C4-2B (cell line): ENCODE data around the gene LNPEP.

ENCODE experiments used
- ZFX ChIP-seq: fragments of 450-650 bp; IDR thresholded peaks from 2 replicates; pipeline ENCODE4 v1.6.1; 2017
- TF ChIP-seq, protein P1 (sequence below): fragments of 450-650 bp; conservative IDR thresholded peaks from 2 replicates; pipeline ENCODE4 v1.5.1; 2017; ENCODE audit warnings: mild to moderate bottlenecking

DNA sequence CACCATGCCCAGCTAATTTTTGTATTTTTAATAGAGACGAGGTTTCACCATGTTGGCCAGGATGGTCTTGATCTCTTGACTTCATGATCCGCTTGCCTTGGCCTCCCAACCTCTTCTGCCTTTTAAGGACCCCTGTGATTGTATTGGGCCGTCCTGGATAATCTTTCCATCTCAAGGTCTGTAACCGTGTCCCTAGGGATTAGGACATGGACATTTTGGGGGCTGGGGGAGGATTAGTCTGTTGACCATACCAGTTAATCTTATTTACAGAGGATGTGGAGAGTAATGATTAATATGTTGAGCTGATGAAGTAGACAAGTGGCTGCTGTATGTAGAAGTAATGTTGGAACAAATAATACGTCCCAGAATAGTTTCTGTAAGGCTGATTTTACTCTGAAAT, 23.1 kb downstream of the LNPEP start:
- TF ChIP-seq, protein P1, sequence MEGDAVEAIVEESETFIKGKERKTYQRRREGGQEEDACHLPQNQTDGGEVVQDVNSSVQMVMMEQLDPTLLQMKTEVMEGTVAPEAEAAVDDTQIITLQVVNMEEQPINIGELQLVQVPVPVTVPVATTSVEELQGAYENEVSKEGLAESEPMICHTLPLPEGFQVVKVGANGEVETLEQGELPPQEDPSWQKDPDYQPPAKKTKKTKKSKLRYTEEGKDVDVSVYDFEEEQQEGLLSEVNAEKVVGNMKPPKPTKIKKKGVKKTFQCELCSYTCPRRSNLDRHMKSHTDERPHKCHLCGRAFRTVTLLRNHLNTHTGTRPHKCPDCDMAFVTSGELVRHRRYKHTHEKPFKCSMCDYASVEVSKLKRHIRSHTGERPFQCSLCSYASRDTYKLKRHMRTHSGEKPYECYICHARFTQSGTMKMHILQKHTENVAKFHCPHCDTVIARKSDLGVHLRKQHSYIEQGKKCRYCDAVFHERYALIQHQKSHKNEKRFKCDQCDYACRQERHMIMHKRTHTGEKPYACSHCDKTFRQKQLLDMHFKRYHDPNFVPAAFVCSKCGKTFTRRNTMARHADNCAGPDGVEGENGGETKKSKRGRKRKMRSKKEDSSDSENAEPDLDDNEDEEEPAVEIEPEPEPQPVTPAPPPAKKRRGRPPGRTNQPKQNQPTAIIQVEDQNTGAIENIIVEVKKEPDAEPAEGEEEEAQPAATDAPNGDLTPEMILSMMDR = no peak
- TF ChIP-seq ZFX = no peak
